Fibroblast of skin of abdomen (primary cell): ENCODE measurements around the gene SCYL1. TPM values are rescaled to one million over a fixed set of nuclear protein-coding genes. Genes with fewer than 3 reads are reported as not detected.
A peak's percentile ranks its signal among the peaks of the same experiment; 100 is the strongest.

ENCODE experiments used
- DNase-seq: peaks from one replicate; pipeline ENCODE4 v3.0.0-alpha.2; 2013
- polyA plus RNA-seq, 2 experiments: library from polyadenylated mRNA; unstranded; fragments of 120-200 nt; gene quantifications; one replicate each; pipeline ENCODE4 v1.2.1, GENCODE V29; 2013; ENCODE audit not compliant: insufficient read length in 2 of 2

Gene SCYL1
- polyA plus RNA-seq (2013, experiment 1 of 2; ENCODE audit: insufficient read length): 83.4 TPM
- 83.8 TPM for polyA plus RNA-seq (2013, experiment 2 of 2; ENCODE audit: insufficient read length)

DNA sequence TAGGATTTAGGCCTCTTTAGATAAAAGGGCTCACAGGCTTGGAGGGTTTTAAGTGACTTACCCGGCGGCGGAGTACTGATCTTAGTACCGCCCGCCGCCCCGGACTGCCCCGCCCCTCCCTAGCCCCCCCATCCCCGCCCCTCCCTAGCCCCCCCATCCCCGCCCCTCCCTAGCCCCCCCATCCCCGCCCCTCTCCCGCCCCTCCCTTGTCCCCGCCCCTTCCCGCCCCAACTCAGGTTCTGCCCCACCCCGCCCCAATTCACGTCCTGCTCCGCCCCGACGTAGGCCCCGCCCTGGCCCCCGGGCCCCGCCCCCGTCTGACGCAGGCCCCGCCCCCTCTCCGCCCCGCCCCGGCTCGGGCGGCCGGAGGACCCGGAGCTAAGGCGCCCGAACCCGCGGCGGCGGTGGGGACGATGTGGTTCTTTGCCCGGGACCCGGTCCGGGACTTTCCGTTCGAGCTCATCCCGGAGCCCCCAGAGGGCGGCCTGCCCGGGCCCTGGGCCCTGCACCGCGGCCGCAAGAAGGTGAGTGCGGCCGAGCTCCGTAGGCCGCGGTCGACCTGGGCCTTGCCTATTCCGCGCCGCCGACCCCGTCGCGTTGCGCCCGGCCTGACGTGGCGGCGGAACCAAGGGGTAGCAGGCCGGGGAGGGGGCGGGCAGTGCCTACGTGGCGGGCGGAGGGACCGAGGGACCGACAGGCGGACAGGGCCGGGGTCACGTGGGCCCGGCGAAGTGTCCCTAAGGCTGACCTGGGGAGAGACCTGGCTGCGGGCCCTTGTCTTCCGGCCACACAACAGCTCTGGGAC, at the start of gene SCYL1:
SCYL1 (plus strand) TSS at position 343 of the 805 bp plus-strand sequence; CDS start at position 414, 71 bp downstream.
- DNase-seq: peak; percentile 83

DNA sequence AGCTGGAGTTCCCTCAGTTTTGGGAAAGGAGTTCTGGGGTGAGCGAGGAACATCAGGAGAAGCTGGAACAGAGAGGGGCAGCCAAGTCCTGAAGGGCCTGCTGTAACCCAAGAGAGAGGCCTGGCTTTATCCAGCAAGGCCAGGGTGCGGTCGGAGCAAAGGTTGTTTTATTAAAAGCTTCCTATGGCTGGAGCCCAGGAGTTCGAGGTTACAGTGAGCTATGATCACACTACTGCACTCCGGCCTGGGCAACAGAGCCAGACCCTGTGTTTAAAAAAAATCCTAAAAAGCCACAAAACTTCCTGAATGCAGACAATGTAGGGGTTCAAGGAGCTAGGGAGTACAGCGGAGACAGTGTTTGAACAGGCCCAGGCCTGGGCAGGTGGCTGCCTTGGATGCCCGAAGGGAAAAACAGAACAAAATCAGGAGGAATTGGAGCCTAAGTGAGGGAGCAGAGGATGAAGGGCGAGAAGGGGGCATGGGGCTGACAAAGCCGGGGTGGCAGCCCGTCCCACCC, 48.2 kb upstream of the SCYL1 start:
- no peak for DNase-seq

DNA sequence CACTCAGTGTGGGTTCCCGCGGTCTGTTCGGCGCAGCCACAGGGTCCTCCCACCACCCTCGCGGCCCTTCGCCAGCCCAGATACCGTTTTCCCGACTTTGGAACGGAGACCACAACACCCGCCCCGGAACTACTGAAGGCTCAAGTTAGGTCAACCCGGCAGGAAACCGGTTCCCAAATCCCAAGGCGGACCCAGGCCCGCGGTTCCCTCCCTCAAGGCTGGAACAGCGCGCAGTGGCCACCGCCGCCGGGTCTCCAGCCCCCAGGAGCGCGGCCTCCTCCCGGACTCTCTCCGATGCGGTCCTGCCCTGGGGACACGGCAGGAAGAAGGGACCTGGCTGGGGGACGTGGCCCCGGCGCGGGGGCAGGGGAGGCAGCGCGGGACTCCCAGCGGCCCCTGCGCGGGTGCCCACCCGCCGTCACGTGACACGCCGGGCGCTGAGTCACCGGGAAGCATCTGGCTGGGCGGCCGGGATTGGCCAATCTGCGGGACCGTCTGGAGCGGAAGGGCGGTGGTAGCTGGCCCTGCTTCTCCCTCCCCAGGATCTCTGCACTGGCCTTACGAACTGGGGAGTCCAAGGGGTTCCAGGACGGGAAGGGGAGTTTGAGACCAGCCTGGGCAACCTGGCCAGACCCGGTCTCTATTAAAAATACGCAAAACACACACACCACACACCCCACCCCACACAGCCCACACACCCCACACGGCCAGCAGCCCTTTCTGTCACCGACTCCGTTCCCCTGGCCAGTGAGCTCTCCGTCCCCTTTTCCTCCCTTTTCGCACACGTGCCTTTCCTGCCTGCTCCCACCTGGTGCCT, 47.5 kb upstream of the SCYL1 start:
- DNase-seq: peak; percentile 95

DNA sequence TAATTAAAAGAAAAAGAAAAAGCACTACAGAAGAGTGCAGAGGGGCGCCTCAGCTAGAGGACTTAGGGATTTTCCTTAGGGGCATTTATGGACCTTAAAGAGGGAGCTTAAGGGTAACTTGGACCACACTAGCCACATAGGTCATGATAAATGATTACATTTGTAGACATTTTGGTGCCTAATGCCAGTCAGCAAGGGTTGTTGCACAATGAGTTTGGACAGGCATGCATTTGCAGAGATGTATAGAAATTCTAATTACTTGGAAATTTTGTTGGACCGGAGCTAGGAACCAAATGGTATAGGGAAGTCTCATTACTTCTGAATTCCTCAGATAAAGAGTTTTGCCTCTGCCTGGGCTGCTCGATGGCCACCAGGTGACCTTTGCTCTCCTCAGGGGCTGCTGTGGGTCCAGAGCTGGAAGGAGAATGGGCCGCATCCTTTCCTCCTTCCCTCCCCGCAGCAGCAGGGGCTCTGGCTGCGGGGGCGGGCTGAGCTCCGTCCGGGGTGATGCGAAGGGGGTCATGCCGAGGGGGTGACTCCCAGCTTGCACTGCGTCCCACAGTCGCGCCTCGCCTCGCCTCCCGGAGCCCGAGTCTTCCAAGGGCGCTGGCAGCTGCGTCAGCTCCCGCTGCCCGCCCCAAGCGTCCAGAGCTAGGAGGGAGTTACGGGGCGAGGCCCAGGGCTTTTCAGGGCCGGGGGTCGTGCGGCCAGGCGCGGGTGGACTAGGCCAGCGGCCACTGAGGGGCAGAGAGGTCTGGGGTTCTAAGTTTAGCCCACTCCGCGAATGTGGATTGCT, 46.3 kb upstream of the SCYL1 start:
- DNase-seq: peak; percentile 42

DNA sequence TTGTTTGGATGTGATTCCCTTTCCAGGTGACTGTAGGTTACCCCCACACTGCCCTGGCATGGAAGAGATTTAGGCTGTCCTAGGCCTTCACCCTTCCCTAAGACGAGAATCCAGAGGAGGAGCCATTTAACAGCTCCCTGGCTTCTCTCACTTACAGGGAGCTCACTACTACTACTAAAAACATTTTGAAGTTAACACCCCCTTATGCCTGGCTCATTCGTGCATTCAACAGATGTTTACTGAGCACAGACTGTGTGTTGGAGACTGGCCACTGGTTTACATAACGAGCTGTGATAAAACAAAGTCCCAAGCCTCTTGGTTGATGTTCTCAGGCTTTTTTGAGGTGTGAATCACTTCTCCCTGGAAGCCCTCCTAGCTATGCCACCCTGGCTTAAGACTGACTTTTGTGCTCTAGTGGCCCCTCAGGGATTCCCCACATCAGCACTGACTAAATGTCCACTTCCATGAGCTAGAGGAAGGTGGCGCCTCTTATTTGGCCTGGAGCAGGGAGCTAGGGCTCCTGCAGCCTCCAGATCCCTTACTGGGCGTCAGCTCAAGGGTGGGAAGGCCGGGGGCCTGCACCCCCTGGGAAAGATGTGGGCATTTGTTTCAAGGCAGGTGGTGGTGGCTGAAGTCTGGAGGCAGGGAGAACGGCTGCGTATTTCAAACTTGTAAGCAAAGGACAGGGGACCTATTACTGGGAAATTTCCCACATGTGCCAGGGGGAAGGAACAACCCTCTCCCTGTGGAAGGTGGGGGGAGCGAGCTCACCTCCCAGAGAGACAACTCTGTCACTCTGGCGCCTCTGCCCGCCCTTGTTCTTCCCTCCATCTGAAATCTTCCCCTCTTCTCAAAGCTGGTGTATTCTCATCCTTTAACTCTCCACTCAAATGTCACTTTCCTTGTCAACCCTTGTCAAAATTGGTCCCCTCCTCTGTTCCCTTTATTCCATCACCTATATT, 45.4 kb upstream of the SCYL1 start:
- DNase-seq: peak; percentile 72

DNA sequence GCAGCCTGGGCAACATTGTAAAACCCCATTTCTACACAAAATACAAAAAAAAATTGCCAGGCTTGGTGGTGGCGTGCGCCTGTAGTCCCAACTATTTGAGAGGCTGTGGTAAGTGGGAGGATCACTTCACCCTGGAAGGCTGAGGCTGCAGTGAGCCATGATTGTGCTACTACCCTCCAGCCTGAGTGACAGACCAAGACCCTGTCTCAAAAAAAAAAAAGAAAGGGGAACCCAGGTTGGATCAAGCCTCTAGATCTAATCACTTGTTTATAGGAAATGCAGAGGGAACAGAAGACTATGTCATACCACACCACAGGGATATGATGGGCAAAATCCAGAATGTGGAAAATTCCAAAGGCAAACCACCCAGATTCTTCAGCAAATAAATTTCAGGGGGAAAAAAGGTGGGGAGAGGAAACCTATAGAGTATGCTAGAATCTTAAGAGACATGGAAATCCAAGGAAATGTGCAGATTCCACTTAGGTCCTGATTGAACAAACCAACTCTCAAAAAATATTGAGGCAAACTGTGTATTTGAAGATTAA, 42.5 kb upstream of the SCYL1 start:
- DNase-seq: peak; percentile 32

DNA sequence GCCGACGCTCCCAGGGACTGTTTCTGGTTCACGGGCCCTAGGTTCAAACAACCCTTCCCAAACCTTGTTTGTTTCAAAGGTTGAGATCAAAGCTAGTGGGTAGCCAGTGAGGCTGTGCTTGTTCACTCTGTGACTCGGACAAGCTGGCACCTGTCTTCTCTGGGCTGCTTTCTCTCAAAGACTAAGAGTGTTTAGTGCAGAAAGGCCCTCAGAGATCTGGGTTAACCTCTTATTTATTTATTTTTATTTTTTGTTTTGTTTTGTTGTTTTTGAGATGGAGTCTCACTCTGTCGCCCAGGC, 39.0 kb upstream of the SCYL1 start:
- no peak for DNase-seq

DNA sequence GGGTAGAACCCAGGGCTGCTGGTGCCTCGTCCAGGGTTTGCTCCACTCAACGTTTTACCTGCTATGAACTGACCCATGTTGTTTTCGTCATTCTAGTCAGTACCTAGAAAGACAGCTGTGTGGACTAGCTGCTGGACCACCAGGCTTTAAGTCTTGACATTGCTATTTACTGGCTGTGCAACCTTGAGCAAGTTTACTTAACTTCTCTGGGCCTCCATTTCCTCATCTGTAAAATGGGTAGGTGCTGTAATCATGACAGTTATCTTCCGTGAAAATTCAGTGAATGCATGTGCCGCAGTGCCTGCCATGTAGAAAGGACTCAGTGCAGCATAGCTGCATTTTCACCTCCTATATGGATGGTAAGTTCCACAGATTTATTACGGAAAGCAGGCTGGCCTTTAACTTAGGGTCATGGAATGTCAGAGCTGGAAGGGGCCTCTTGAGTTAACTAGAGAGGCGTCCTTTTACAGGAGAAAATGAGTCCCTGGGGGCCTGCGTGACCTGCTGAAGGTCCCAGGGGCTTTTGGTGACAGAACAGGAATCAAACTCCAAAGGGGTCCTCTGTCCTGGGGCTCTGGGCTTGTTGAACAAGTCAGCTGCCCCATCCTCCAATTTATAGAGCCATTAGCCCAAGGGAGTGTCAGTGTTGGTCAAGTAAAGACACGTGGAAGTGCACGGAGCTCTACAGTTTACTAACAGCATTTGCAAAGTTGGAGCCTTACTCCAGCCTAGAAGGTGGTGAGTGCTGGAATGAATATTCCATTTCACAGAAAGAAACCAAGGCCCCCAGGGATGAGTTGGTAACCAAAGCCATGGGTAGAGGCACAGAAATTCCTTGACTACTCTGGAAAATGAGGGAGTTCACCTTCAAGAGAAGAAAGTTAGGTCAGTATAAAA, 38.1 kb upstream of the SCYL1 start:
- no peak for DNase-seq

DNA sequence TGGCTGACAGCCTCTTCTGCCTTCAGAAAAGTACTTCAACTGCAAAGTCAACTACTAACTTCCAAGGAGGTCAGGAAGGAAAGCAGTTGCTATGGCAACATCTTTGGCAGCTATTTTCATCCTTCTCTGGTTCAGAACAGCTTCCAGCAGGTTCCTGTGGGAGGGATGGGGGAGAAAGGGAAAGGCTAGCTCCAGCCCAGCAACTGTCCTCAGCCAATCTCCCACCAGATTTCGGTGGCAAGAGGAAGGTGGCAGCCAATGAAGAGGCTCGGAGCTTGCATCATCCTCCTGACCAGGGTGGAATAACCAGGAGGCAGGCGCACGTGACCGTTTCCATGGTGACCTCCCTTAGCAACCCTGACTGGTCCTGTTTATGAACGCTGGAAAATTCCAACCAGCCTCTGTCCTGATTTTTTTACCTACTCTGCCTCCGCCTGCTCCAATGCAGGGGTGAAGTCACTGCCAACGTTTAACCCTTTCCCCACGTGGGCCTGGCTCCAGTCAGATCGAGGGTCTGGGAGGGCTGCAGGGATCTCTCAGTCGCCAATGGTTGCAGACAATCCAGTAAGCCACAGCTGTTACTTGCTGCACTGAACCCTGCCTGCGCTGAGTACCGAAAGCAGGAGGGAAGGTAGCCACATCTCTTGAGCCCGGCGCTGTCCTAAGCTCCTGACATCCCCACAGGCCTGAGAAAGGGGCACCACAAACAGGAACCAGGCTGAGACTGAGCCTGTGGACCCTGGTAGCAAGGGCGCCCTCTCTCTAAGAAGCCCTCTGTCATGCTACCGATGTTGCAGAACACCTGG, 37.2 kb upstream of the SCYL1 start:
- DNase-seq: peak; percentile 100

DNA sequence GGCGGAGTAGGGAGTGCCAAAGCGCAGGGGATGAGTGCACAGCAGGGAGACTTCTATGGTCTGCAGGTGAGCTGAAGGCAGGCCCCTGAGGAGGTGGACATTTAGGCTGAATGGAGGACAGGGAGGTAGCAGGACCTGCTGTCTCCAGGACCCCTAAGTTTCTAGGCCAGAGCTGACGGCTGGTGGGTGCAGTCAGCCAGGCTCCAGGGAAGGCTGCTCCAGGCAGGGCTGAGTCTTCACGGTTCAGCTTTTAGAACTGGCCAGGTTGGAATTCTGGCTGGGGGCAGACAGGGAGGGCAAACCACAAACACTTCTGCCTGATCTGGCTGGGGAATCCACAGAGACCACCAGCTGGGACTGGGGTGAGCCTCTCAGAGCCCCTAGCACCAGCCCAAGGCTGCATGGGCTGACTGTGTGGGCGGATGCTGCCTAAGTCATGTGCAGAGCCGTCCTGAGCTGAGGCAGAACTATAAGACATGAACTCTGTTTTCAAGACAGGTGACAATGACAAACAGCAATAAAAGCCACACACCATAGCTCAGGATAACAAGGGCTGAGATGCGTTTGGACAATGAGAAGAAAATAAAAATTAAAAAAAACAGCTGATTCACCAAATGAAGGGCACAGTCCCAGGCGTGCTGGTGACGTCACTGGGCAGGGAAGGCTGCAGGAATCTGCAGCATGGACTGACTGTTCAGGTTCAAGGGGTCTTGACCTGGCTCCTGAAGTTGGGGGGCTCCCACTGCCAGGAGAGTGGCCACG, 36.4 kb upstream of the SCYL1 start:
- peak; percentile 32 for DNase-seq

DNA sequence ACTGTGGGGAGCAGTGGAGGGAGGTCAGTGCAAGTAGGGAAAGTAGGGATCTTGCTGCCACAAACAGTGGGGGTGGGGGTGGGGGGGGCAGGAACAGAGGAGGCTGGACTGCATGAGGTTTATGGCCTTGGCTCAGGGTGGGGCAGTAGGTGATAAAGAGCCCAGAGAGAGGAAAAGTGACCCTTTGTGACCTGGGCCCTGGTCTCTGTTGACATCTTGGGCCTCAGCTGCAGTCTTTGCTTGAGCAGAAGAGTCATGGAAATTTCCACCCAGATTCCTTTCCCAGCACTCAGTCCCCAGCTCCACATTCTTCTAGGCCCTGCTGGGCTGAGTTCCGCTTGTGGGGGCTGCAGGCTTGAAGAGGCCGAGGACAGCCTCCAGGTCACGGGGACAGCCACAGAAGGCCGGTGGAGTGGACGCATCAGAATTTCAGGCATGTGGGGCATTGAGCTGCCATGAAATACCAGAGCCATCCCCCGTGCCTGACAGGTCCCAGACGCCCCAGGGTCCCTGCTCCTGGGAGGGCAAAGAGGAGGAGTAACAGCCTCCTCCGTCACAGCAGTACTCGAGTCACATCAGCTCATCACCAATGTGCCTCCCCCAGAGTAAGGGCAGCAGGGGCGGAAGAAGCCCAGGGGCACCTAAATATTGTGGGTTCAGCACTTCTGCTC, 35.7 kb upstream of the SCYL1 start:
- peak; percentile 75 for DNase-seq

DNA sequence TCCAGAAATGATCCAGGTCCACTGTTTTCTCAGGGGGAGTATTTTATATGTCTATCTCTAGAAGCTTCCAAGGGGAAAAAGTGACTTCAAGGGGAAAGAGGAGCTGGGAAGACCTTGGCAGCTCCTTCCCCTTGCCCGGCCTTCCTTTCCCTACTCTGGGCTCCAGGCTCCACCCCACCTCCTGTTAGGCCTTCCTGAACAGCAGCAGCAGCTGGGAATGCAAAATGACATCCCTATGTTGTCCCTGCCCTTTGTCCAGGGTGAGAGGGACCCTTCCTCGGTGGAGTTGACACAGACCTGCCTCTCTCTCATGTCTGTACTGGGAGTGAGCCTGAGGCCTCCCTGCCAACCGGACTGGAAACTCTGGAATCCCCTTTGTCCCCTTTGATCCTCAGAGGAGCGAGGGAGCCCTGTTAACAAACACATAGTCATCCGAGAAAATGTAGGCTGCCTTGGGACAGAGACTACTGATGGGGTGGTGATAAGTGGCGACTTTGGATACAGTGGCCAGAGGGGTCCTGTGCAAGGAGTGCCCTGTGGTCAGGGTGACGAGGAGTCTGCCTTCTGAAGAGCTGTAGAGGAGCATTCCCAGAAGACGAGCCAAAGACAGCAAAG, 35.1 kb upstream of the SCYL1 start:
- DNase-seq: peak; percentile 25

DNA sequence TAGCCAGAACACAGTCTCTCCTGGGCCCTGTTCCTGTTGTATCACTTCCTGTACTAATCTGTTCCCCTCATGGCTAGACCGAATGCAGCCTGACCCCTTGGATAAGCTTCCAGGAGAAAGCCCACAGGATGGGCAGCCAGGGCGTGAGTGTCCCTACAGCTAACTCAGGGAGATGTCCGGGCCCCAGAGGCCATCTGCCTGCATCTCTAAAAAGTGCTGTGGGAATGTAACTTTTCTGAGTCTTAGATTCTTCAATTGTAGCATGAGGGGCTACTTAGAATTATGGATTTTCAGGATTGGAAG, 33.8 kb upstream of the SCYL1 start:
- no peak for DNase-seq

DNA sequence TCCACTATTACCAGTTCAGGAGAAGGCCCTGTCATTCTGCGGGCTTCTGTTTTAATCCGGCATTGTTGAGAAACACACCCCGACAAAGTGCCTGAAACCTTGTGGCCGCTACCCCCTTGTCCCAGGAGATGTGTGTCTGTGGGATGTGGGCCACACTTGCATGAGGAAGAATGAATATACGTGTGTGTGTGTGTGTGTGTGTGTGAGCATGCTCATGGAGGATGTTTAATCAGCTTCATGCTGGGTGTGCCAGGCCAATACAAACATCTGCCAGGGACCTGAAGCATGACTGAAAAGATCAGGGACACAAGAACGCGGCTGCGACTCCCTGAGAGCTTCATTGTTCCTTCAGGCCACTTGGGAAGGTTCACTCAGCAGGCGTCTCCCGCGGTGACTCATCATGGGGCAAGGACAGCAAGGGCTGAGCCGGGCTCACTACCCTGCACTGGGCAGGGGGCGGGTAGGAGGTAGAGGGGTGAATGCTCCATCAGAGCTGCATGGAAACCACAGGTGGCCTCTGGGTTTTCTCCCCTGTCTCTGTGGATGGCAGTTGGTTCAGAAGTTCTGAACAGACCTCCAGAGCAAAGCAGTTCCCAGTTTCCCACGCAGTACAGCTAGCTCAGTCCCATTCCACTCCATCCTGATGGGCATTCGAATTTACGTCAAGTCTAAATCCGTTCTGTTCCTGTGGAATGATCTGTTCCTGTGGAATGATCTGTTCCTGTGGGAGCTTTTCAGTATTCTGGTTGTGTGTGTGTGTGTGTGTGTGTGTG, 33.1 kb upstream of the SCYL1 start:
- DNase-seq: peak; percentile 94

DNA sequence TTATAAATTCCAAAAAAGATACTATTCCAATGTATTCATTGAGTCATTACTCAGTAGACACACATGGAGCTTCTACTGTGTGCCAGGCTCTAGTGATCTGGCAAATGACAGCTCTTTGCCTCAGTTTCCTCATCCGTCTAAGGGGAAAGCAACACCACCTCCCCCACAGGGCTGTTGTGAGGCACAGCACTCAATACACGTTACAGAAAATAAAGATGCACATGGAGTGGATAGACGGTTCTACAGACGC, 32.6 kb upstream of the SCYL1 start:
- DNase-seq: no peak

DNA sequence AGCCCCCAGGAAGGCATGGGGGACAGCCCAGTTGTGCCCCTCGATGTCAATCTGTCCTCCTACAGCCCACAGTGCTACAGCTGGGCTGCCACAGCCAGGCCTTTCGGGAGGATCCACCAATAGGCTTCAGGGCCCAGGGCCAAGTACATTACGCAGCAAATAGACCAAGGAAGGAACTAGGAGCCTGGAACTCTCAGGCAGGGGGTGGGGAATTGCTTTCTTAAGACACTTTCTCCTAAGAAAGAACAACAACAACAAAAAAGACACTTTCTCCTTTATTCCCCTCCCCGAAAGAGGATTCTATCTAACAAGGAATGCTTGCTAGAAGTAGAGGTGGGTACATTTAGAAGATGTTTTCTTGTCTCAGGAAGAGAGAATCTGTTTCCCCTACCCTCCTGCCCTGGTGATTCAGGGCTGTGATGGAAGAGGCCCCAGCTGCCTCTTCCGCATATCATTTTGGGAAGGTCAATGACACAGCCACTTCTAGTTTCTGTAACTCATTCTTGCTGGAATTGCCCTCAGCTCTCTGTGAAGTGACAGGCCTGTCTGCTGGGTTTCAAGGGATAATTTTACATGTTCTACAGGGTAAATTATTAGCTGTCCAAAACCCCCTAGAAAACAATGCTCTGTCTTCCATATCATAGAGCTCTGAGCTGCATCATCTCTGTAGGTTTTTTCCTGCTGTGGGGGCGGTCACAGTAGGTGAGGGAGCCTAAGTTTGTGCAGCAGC, 32.1 kb upstream of the SCYL1 start:
- peak; percentile 80 for DNase-seq
